ENCODE data around the gene ZNF575. TPM values are rescaled to one million over a fixed set of nuclear protein-coding genes. Genes with fewer than 3 reads are reported as not detected.

Gene ZNF575
- total RNA-seq, 1 experiment from 2014 or later, result 6.5 TPM

DNA sequence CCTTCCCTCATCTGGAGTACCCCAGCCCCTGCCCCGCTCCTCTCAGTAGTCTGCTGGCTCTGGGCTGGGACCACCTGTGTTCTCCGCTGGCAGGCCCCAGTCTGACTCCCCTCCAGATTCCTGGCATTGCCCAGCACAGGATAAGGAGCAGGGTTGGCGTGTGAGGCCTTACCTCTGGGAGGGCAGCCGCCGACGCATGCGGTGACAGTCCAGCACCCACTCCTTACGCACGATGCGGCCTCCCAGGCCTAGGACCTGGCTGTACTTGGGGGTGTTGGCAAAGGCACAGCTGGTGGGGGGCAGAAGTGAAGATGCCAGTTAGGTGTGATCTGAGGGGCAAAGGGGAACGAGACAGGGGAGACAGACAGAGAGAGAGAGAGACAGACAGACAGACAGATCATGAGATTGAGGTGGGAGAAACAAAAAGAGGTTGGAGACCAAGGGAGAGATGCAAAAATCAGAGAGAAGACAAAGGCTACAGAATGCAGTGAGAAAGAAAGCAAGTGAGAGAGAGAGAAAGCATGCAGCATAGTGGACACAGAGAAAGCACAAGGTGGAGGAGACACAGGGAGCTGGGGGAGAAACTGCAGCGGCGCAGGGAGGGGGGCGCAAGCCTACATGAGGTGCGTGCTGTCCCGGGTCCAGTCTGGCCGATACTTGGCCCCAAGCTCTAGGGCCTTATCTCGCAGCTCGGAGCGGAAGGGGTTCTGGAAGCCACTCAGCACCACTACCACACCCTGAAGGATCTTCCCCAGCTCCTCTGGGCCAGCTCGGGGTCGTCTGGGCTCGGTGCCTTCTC, 18.6 kb downstream of the ZNF575 start:
- Histone ChIP-seq H3K9me2 (ENCODE audit: insufficient read depth) (no peaks in the 10 kb centered on the region), H3F3A (ENCODE audit: insufficient read depth, low read depth) (0 out of 2 replicates have a peak, but pooled peaks cover 4% of the 10 kb centered on the region), H3K27ac (no peak overlapping the region), H2AFZ (no peak overlapping the region), H3K4me2 (no peak overlapping the region), H4K20me1 (ENCODE audit: insufficient read depth) (no peaks in the 10 kb centered on the region), H3K4me3 (no peak overlapping the region), H3K27me3 (ENCODE audit: insufficient read depth, low read depth) (no peaks in the 10 kb centered on the region), H3K9me3 (ENCODE audit: insufficient read depth, low read depth) (no peaks in the 10 kb centered on the region), H3K4me1 (replicated peaks; ENCODE audit: insufficient read depth) (no peaks in the 10 kb centered on the region), H3K79me2 (ENCODE audit: low read depth) (no peaks in the 10 kb centered on the region), H3K36me3 (ENCODE audit: low read depth) (no peaks in the 10 kb centered on the region)
- intact Hi-C loops (cut with micrococcal nuclease; ENCODE audit: unreplicated experiment), result no loop called here
- ChIA-PET POLR2A (ENCODE audit: unreplicated experiment) (interaction anchor here (0.5 kb wide), 1 partner anchor 86 kb away, joined by 4 read pairs; the partner anchor contains the start of gene LYPD3), CTCF (interaction anchor here (0.6 kb wide), 1 partner anchor 103 kb away, joined by 4 read pairs; no protein-coding TSS in a partner anchor)
- BruUV-seq (replicated peaks), result no TSS peak
- TF ChIP-seq EZH2 (IDR thresholded peaks at IDR 0.05; ENCODE audit: low read depth), result no peak
- TF ChIP-seq, protein P1, sequence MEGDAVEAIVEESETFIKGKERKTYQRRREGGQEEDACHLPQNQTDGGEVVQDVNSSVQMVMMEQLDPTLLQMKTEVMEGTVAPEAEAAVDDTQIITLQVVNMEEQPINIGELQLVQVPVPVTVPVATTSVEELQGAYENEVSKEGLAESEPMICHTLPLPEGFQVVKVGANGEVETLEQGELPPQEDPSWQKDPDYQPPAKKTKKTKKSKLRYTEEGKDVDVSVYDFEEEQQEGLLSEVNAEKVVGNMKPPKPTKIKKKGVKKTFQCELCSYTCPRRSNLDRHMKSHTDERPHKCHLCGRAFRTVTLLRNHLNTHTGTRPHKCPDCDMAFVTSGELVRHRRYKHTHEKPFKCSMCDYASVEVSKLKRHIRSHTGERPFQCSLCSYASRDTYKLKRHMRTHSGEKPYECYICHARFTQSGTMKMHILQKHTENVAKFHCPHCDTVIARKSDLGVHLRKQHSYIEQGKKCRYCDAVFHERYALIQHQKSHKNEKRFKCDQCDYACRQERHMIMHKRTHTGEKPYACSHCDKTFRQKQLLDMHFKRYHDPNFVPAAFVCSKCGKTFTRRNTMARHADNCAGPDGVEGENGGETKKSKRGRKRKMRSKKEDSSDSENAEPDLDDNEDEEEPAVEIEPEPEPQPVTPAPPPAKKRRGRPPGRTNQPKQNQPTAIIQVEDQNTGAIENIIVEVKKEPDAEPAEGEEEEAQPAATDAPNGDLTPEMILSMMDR (conservative IDR thresholded peaks at IDR 0.05), result no peak
- DNase-seq, result no peak

DNA sequence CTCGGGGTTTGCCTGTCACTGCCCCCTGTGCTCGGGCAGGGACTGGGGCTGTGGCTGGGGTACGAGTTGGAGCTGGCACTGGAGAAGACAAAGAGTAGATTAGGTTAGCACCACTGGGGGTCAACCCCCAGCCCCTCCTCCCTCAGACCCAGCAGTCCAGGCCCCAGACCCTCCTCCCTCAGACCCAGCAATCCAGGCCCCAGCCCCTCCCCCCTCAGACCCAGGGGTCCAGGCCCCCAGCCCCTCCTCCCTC, 19.1 kb downstream of the ZNF575 start:
- POLR2A ChIA-PET (ENCODE audit: unreplicated experiment), result interaction anchor here (0.5 kb wide), 1 partner anchor 87 kb away, joined by 4 read pairs; the partner anchor contains the start of gene LYPD3
- Histone ChIP-seq H4K20me1 (ENCODE audit: insufficient read depth) (no peaks in the 10 kb centered on the region), H3K27me3 (ENCODE audit: insufficient read depth, low read depth) (no peaks in the 10 kb centered on the region), H3K4me1 (replicated peaks; ENCODE audit: insufficient read depth) (no peaks in the 10 kb centered on the region), H3K27ac (no peak overlapping the region), H3K4me2 (no peak overlapping the region), H3F3A (ENCODE audit: insufficient read depth, low read depth) (0 out of 2 replicates have a peak, but pooled peaks cover 4% of the 10 kb centered on the region), H3K9me3 (ENCODE audit: insufficient read depth, low read depth) (no peaks in the 10 kb centered on the region), H2AFZ (no peak overlapping the region), H3K36me3 (ENCODE audit: low read depth) (no peaks in the 10 kb centered on the region), H3K9me2 (ENCODE audit: insufficient read depth) (no peaks in the 10 kb centered on the region), H3K4me3 (no peak overlapping the region), H3K79me2 (ENCODE audit: low read depth) (no peaks in the 10 kb centered on the region)
- no TSS peak for BruUV-seq (replicated peaks)
- intact Hi-C loops (cut with micrococcal nuclease; ENCODE audit: unreplicated experiment), result no loop called here
- no peak for DNase-seq
- TF ChIP-seq, protein P1 (conservative IDR thresholded peaks at IDR 0.05), result no peak
- no peak for TF ChIP-seq EZH2 (IDR thresholded peaks at IDR 0.05; ENCODE audit: low read depth)
- CTCF ChIA-PET, result interaction anchor here (0.6 kb wide), 2 partner anchors 73 to 102 kb away, joined by 3 to 4 read pairs; no protein-coding TSS in a partner anchor

DNA sequence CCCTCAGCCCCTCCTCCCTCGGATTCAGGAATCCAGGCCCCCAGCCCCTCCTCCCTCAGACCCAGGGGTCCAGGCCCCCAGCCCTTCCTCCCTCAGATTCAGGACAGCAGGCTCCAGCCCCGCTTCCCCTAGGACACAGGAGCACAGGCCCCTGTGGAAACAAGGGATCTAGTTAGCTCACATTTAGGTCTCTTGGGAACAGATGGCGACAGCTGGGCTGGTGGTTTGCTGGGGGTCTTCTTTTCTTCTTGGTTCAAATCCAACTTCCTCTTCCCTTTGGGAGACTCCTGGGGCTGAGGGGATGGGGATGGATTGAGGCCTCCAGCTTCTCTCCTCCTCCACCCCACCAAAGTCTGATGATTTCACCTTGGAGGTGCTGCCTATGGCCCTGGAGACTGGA, 19.6 kb downstream of the ZNF575 start:
- H3K27me3 ChIP-seq (ENCODE audit: insufficient read depth, low read depth), result no peaks in the 10 kb centered on the region
- no peaks in the 10 kb centered on the region for H3K36me3 ChIP-seq (ENCODE audit: low read depth)
- POLR2A ChIA-PET (ENCODE audit: unreplicated experiment), result no interaction called here
- DNase-seq, result no peak
- no peaks in the 10 kb centered on the region for H3K4me1 ChIP-seq (replicated peaks; ENCODE audit: insufficient read depth)
- no peak overlapping the region for H3K27ac ChIP-seq
- TF ChIP-seq EZH2 (IDR thresholded peaks at IDR 0.05; ENCODE audit: low read depth), result no peak
- TF ChIP-seq, protein P1 (conservative IDR thresholded peaks at IDR 0.05), result no peak
- no peak overlapping the region for H3K4me3 ChIP-seq
- no peak overlapping the region for H3K4me2 ChIP-seq
- BruUV-seq (replicated peaks), result no TSS peak
- H2AFZ ChIP-seq, result no peak overlapping the region
- H3K9me3 ChIP-seq (ENCODE audit: insufficient read depth, low read depth), result no peaks in the 10 kb centered on the region
- CTCF ChIA-PET, result interaction anchor here (0.6 kb wide), 1 partner anchor 73 kb away, joined by 3 read pairs; no protein-coding TSS in a partner anchor
- intact Hi-C loops (cut with micrococcal nuclease; ENCODE audit: unreplicated experiment), result no loop called here
- H3K9me2 ChIP-seq (ENCODE audit: insufficient read depth), result no peaks in the 10 kb centered on the region
- 0 out of 2 replicates have a peak, but pooled peaks cover 4% of the 10 kb centered on the region for H3F3A ChIP-seq (ENCODE audit: insufficient read depth, low read depth)
- no peaks in the 10 kb centered on the region for H3K79me2 ChIP-seq (ENCODE audit: low read depth)
- no peaks in the 10 kb centered on the region for H4K20me1 ChIP-seq (ENCODE audit: insufficient read depth)
